ENCODE measurements around the gene POLR2H.

POLR2H gene

DNA sequence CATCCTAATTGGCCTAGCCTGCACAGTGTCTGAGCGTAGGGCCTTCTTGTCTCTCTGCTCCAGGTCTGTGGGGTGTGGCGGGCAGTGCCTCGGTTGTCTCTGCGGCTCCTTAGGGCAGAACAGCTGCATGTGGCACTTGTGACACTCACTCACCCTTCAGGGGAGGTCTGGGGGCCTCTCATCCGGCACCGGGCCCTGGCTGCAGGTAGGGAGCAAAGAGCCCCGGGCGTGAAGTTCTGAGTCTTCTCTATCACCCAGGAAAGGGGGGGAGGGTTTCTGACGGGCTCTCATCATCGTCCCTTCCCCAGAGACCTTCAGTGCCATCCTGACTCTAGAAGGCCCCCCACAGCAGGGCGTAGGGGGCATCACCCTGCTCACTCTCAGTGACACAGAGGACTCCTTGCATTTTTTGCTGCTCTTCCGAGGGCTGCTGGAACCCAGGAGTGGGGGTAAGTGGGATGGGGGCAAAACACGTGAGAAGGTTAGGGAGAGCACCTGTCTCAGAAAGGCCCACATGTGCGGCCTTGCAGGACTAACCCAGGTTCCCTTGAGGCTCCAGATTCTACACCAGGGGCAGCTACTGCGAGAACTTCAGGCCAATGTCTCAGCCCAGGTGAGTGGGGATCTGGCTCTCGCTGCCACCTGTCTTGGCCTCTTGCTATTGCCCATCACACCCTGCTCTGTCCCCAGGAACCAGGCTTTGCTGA is 21.0 kb downstream of the POLR2H start:
- Histone ChIP-seq H2BK15ac (replicated peaks; ENCODE audit: low read depth) (no peak overlapping the region), H4K8ac (ENCODE audit: low read depth, low read length) (no peak overlapping the region), H2BK5ac (ENCODE audit: low read length) (no peak overlapping the region), H3K27ac (ENCODE audit: low read depth, low read length) (no peak overlapping the region), H3K79me2 (ENCODE audit: control insufficient read depth, insufficient read depth, low read length) (no peaks in the 10 kb centered on the region), H3K4me2 (ENCODE audit: low read length) (no peak overlapping the region), H3K23ac (ENCODE audit: low read length) (no peak overlapping the region), H3K27me3 (ENCODE audit: insufficient read depth, low read length, poor library complexity) (peaks cover 8% of the 10 kb centered on the region), H3K4ac (ENCODE audit: low read depth, low read length) (no peak overlapping the region), H3K9ac (ENCODE audit: low read length) (no peak overlapping the region), H3K18ac (ENCODE audit: low read length) (no peak overlapping the region), H3K36me3 (ENCODE audit: control insufficient read depth, insufficient read depth, low read length) (no peaks in the 10 kb centered on the region), H3K4me3 (ENCODE audit: low read length) (no peak overlapping the region), H2BK120ac (ENCODE audit: low read depth, low read length) (no peak overlapping the region), H3K4me1 (ENCODE audit: control insufficient read depth, low read depth, low read length) (peaks cover 7% of the 10 kb centered on the region), H2AK5ac (ENCODE audit: low read length) (no peak overlapping the region), H3K79me1 (ENCODE audit: low read length) (no peaks in the 10 kb centered on the region), H4K5ac (ENCODE audit: low read length) (no peak overlapping the region), H3K56ac (ENCODE audit: low read length) (no peak overlapping the region)
- DNase-seq: no peak
- no CpG with 5 or more reads among the region's 16 CpGs for WGBS (ENCODE audit: extremely low coverage, insufficient coverage, low lambda C conversion rate)

DNA sequence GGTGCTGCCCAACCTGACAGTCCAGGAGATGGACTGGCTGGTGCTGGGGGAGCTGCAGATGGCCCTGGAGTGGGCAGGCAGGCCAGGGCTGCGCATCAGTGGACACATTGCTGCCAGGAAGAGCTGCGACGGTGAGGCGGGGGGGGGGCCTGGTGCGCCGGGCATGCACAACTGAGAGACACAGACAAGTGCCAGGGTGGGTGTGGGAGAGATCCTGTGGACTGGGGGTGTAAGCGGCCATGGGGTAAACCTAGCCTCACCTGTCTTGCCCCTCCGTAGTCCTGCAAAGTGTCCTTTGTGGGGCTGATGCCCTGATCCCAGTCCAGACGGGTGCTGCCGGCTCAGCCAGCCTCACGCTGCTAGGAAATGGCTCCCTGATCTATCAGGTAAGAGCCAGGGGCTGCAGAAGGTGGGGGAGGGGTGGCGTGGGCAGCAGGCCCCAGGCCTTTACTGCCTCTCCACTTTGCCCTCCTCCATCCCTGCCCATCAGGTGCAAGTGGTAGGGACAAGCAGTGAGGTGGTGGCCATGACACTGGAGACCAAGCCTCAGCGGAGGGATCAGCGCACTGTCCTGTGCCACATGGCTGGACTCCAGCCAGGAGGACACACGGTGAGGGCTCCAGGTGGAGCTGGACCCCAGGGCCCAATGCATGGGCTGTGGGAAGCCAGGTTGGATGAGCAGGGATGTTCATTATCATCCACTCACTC is 21.7 kb downstream of the POLR2H start:
- H3K4me1 ChIP-seq (ENCODE audit: control insufficient read depth, low read depth, low read length): peaks cover 7% of the 10 kb centered on the region
- no peak for DNase-seq
- no CpG with 5 or more reads among the region's 15 CpGs for WGBS (ENCODE audit: extremely low coverage, insufficient coverage, low lambda C conversion rate)

GRCh38 chr3:184384342-184384741 is 22.8 kb downstream of the POLR2H start:
- no peak for DNase-seq
- Histone ChIP-seq H3K27ac (ENCODE audit: low read depth, low read length) (no peak overlapping the region), H2BK120ac (ENCODE audit: low read depth, low read length) (no peak overlapping the region), H3K4me3 (ENCODE audit: low read length) (no peak overlapping the region), H2BK15ac (replicated peaks; ENCODE audit: low read depth) (no peak overlapping the region), H3K4me1 (ENCODE audit: control insufficient read depth, low read depth, low read length) (peaks cover 4% of the 10 kb centered on the region), H3K79me1 (ENCODE audit: low read length) (no peaks in the 10 kb centered on the region), H2BK5ac (ENCODE audit: low read length) (no peak overlapping the region), H4K8ac (ENCODE audit: low read depth, low read length) (no peak overlapping the region), H3K56ac (ENCODE audit: low read length) (no peak overlapping the region), H3K4me2 (ENCODE audit: low read length) (no peak overlapping the region), H3K23ac (ENCODE audit: low read length) (no peak overlapping the region), H2AK5ac (ENCODE audit: low read length) (no peak overlapping the region), H3K4ac (ENCODE audit: low read depth, low read length) (no peak overlapping the region), H3K18ac (ENCODE audit: low read length) (no peak overlapping the region), H3K9ac (ENCODE audit: low read length) (no peak overlapping the region), H3K27me3 (ENCODE audit: insufficient read depth, low read length, poor library complexity) (peaks cover 8% of the 10 kb centered on the region), H3K36me3 (ENCODE audit: control insufficient read depth, insufficient read depth, low read length) (no peaks in the 10 kb centered on the region), H3K79me2 (ENCODE audit: control insufficient read depth, insufficient read depth, low read length) (no peaks in the 10 kb centered on the region), H4K5ac (ENCODE audit: low read length) (no peak overlapping the region)
- no CpG with 5 or more reads among the region's 9 CpGs for WGBS (ENCODE audit: extremely low coverage, insufficient coverage, low lambda C conversion rate)

More for the DNA sequence above, 21.7 kb downstream of the POLR2H start:
- H3K18ac ChIP-seq (ENCODE audit: low read length): no peak overlapping the region
- no peak overlapping the region for H3K9ac ChIP-seq (ENCODE audit: low read length)
- no peaks in the 10 kb centered on the region for H3K36me3 ChIP-seq (ENCODE audit: control insufficient read depth, insufficient read depth, low read length)
- no peak overlapping the region for H3K4me2 ChIP-seq (ENCODE audit: low read length)
- H2BK15ac ChIP-seq (replicated peaks; ENCODE audit: low read depth): no peak overlapping the region
- H3K4me3 ChIP-seq (ENCODE audit: low read length): no peak overlapping the region
- H2BK5ac ChIP-seq (ENCODE audit: low read length): no peak overlapping the region
- no peak overlapping the region for H4K5ac ChIP-seq (ENCODE audit: low read length)
- H3K79me1 ChIP-seq (ENCODE audit: low read length): no peaks in the 10 kb centered on the region
- H2BK120ac ChIP-seq (ENCODE audit: low read depth, low read length): no peak overlapping the region
- no peaks in the 10 kb centered on the region for H3K79me2 ChIP-seq (ENCODE audit: control insufficient read depth, insufficient read depth, low read length)
- no peak overlapping the region for H3K23ac ChIP-seq (ENCODE audit: low read length)
- peaks cover 8% of the 10 kb centered on the region for H3K27me3 ChIP-seq (ENCODE audit: insufficient read depth, low read length, poor library complexity)
- H2AK5ac ChIP-seq (ENCODE audit: low read length): no peak overlapping the region
- no peak overlapping the region for H3K27ac ChIP-seq (ENCODE audit: low read depth, low read length)
- no peak overlapping the region for H3K4ac ChIP-seq (ENCODE audit: low read depth, low read length)
- H3K56ac ChIP-seq (ENCODE audit: low read length): no peak overlapping the region
- H4K8ac ChIP-seq (ENCODE audit: low read depth, low read length): no peak overlapping the region

DNA sequence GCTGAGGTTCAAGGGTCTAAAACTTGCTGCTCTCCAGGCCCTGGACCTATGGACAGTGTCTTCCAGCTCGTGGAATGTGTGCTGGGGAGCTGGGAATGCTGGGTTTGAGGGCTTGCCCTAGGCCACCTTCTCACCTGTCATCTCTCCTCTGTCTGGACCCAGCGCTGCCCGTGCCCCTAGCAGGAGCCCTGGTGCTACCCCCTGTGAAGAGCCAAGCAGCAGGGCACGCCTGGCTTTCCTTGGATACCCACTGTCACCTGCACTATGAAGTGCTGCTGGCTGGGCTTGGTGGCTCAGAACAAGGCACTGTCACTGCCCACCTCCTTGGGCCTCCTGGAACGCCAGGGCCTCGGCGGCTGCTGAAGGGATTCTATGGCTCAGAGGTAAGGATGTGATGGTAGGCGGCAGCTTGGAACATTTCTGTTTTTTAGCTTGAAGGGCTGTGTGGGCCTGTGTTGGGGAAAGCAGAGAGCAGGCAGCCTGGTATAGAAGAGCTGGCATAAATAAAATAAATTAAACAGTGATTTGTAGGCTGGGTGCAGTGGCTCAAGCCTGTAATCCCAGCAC is 23.4 kb downstream of the POLR2H start:
- no peak overlapping the region for H2BK5ac ChIP-seq (ENCODE audit: low read length)
- H3K56ac ChIP-seq (ENCODE audit: low read length): no peak overlapping the region
- H3K4me1 ChIP-seq (ENCODE audit: control insufficient read depth, low read depth, low read length): peaks cover 4% of the 10 kb centered on the region
- H3K9ac ChIP-seq (ENCODE audit: low read length): no peak overlapping the region
- DNase-seq: no peak
- no peak overlapping the region for H3K27ac ChIP-seq (ENCODE audit: low read depth, low read length)
- H2BK15ac ChIP-seq (replicated peaks; ENCODE audit: low read depth): no peak overlapping the region
- H3K79me2 ChIP-seq (ENCODE audit: control insufficient read depth, insufficient read depth, low read length): no peaks in the 10 kb centered on the region
- no peaks in the 10 kb centered on the region for H3K79me1 ChIP-seq (ENCODE audit: low read length)
- H2AK5ac ChIP-seq (ENCODE audit: low read length): no peak overlapping the region
- no peak overlapping the region for H4K8ac ChIP-seq (ENCODE audit: low read depth, low read length)
- no peak overlapping the region for H3K18ac ChIP-seq (ENCODE audit: low read length)
- no peak overlapping the region for H3K23ac ChIP-seq (ENCODE audit: low read length)
- H3K4me2 ChIP-seq (ENCODE audit: low read length): no peak overlapping the region
- H3K36me3 ChIP-seq (ENCODE audit: control insufficient read depth, insufficient read depth, low read length): no peaks in the 10 kb centered on the region
- H3K4me3 ChIP-seq (ENCODE audit: low read length): no peak overlapping the region
- peaks cover 8% of the 10 kb centered on the region for H3K27me3 ChIP-seq (ENCODE audit: insufficient read depth, low read length, poor library complexity)
- WGBS (ENCODE audit: extremely low coverage, insufficient coverage, low lambda C conversion rate): no CpG with 5 or more reads among the region's 8 CpGs
- H3K4ac ChIP-seq (ENCODE audit: low read depth, low read length): no peak overlapping the region
- H2BK120ac ChIP-seq (ENCODE audit: low read depth, low read length): no peak overlapping the region
- no peak overlapping the region for H4K5ac ChIP-seq (ENCODE audit: low read length)

- H2BK120ac ChIP-seq (ENCODE audit: low read depth, low read length): no peak overlapping the region
These were observed 24.7 kb downstream of the POLR2H start for GRCh38 chr3:184386047-184386806.

More at GRCh38 chr3:184386047-184386806, 24.7 kb downstream of the POLR2H start:
- no peak overlapping the region for H2AK5ac ChIP-seq (ENCODE audit: low read length)
- no peak overlapping the region for H3K23ac ChIP-seq (ENCODE audit: low read length)
- no CpG with 5 or more reads among the region's 37 CpGs for WGBS (ENCODE audit: extremely low coverage, insufficient coverage, low lambda C conversion rate)
- H4K5ac ChIP-seq (ENCODE audit: low read length): no peak overlapping the region
- peaks cover under 1% of the 10 kb centered on the region for H3K27me3 ChIP-seq (ENCODE audit: insufficient read depth, low read length, poor library complexity)
- no peak overlapping the region for H3K18ac ChIP-seq (ENCODE audit: low read length)
- no peaks in the 10 kb centered on the region for H3K36me3 ChIP-seq (ENCODE audit: control insufficient read depth, insufficient read depth, low read length)
- H3K79me2 ChIP-seq (ENCODE audit: control insufficient read depth, insufficient read depth, low read length): no peaks in the 10 kb centered on the region
- no peak overlapping the region for H3K4ac ChIP-seq (ENCODE audit: low read depth, low read length)
- no peak overlapping the region for H3K4me3 ChIP-seq (ENCODE audit: low read length)
- H2BK5ac ChIP-seq (ENCODE audit: low read length): no peak overlapping the region
- no peak overlapping the region for H3K9ac ChIP-seq (ENCODE audit: low read length)
- no peak overlapping the region for H3K4me2 ChIP-seq (ENCODE audit: low read length)
- H2BK15ac ChIP-seq (replicated peaks; ENCODE audit: low read depth): no peak overlapping the region
- no peaks in the 10 kb centered on the region for H3K4me1 ChIP-seq (ENCODE audit: control insufficient read depth, low read depth, low read length)
- no peak overlapping the region for H3K56ac ChIP-seq (ENCODE audit: low read length)
- no peak for DNase-seq
- H3K79me1 ChIP-seq (ENCODE audit: low read length): no peaks in the 10 kb centered on the region
- no peak overlapping the region for H4K8ac ChIP-seq (ENCODE audit: low read depth, low read length)
- H3K27ac ChIP-seq (ENCODE audit: low read depth, low read length): no peak overlapping the region

Data from mesendoderm (in vitro differentiated cells).